GM18502 (cell line): ENCODE measurements around the gene RNF6.
"Not testable (repeated sequence)": the region's sequence is repeated elsewhere in the genome, so short reads cannot be mapped to it uniquely, and the experiment has no call there.

Source experiments
- ATAC-seq: cut with Tn5 transposase; IDR thresholded peaks from one replicate; pipeline ENCODE4 v1.9.1; 2021; ENCODE audit warnings: mild to moderate bottlenecking; ENCODE audit not compliant: unreplicated experiment, poor library complexity

Gene RNF6

DNA sequence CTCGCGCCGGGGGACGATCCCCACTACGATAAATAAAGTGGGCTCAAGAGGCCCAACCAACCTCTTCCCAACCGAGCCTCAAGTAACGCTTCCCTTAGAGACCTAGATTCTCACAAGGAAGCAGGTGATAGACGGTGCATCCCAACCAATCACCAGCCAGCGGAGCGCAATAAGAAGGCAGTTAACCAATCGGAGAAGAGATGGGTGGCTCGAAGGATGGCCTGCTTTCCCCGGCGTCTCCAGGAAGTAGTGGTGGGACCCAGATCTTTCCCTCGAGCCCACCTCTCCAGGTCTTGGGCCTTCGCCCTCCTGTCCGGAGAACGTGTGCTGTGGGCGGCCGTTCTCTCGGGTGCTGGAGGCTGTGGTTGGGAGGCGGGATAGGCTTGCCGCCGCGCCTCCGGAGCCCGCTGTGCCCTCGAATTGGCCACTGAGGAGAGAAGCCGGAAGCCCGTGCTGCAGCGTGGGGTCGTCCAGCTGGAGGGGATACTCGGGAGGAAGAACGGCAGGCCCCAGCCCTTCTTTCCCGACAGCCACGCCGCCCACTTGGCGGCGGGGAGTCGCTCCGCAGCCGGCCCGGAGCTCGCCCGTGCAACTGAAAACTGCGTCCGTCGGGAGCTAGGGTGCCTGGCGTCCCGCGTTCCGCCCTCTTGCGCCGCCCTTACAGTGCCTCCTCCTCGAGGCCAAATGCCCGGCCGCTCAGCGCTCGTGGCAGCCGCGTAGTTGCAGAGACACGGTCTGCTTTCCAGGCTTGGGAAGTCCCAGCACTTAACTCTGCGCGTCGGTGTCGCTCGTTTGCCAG lies at the start of gene RNF6:
TSS of gene RNF6 (minus strand) at position 594 of the 799 bp plus-strand sequence. CDS start 2,665 bp downstream, outside the sequence.
- peak; percentile 95 for ATAC-seq

DNA sequence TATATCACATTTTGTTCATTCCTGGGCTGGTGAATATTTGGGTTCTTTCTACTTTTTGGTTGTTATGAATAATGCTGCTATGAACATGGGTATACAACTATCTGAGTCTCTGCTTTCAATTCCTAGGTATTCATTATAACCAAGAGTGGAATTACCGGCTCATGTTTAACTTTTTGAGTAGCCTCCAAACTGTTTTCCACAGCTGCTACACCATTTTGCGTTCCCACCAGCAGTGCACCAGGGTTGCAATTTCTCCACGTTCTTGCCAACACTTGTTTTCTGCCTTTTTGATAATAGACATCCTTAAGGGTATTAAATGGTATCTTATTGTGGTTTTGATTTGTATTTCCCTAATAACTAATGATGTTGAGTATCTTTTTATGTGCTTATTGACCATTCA lies 48.6 kb upstream of the RNF6 start:
- no peak for ATAC-seq

DNA sequence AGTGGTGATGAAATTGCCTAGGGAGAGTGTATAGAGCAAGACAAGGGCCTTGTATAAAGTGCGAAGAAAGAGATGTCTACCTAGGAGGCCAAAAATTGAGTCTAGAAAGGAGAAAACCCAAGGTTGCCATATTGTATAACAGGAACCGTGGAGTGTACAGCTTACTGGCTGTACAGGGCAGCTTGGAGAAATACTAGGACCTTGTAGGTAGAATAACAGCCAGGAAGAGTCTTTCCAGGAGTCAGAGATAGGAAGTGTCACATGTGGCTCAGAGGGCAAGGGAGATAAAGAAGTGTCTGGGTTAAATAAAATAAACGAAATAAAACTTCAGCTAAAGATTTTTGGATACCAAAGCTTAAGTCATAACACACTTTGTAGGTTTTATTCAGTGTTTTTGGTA lies 44.2 kb upstream of the RNF6 start:
- no peak for ATAC-seq

DNA sequence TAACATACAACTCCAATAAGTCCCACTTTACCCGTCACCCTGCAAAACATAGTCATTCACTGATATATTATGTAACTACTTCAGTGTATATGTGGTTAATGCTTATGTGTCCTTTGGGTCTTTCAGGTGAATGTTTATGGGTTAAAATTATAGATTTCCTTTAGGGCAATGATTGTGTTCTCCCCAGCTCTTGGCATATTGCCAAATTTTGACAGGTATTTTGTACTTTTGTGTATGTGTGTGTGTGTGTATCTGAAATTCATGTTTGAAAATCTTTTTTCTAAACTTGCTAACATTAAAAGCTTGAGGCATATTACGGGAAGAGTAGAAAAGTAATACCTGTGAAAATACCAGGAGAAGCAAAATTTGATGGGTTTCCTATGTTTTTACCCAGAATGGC lies 40.0 kb upstream of the RNF6 start:
- ATAC-seq = no peak

DNA sequence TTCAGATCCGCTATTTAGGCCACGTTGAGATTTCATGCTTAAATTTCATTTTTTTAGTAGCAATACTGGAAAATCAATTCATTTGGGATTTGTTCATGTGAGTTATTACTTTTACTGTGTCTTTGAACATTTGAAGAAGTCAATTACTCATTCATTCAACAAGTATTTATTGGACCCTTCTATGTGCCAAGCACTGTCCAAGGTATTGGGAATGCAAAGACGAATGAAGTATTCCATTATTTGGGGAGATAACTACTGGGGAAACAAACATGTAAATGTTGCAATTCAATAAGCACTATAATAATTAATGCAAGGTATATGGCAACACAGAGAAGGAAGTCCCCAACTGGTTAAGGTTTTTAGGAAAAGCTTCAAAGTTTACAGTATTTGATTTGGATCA lies 37.5 kb upstream of the RNF6 start:
- no peak for ATAC-seq

DNA sequence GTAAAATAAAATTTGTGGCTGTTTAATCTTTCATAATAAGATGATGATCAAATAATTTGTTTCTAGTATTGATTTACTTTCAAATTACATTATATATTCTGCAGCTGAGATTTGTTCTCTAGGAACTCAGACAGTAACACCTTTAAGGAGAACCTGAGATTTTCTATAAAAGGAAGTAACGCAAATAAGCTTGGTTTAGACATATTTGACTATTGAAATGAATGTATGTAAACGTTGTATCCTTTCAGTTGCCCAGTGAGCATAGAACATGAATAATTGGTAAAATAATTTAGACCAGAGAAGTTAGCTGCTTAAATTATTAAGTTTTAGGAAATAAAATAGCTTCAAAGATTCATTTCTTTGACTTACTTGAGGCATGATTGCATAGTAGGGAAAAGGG lies 34.9 kb upstream of the RNF6 start:
- no peak for ATAC-seq

DNA sequence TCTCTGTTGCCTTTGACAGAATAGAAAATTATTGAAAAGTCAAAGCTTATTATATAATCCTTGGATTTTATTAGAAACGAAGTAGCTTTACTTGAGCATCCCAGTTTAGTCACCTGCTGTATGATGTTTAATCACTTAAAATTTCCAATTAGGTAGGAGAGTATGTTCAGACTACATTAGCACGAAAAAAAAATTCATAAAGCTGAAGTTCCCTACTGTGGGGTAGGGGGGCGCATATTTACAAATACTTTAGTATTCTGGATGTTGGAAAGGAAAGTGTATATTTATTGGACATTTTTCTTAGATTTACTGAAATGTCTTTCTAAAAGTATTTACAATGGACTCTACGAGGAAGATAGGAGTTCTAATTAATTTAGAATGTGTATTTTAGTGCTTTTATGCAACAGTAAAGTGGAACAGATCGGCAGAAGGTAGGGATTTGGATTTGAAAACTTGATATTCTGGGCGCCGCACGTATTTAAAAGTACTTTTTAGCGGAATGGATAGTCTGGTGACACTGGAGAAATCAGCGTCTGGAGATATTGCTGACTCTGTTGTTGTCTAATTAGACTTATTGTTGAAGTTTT lies 33.7 kb upstream of the RNF6 start:
- ATAC-seq = no peak

DNA sequence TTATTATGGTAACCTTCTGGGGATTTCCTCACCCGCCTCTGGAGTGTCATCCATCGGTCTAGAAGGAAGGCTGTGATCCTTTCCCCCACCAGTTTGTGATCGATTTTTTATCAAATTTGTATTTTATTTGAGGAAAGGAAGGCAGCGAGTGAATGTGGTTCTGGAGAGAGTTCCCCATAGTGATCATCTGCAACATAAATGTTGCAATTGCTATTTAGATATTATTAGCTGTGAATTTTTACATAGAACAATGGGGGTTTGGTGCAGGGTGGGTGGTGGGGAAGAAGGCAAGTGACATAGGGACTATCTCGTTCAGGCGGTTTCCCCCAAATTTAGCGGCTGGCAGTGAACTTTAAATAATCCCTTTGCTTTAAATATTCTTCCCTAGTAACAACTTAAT lies 33.0 kb upstream of the RNF6 start:
- no peak for ATAC-seq

DNA sequence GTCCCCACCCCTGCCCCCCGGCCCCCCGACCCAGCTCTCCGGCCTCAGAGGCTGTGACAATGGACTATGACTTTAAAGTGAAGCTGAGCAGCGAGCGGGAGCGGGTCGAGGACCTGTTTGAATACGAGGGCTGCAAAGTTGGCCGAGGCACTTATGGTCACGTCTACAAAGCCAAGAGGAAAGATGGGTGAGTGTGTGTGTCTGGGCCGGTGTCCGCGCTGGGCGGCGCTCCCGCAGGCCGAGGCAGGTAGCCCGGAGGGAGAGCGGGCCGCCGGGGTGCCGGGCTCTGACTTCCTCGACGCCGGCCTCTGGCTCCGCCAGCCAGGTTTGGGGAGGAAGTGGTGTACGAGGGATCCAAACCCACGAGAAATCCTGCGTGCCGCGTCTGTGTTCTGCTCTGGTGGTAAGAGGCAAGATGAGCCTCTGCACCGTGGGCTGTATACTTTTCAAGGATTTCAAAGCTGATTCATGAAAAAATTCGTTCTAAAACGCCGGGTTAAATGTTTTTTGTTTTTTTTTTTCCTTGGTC lies 32.5 kb upstream of the RNF6 start:
- peak; percentile 34 for ATAC-seq

DNA sequence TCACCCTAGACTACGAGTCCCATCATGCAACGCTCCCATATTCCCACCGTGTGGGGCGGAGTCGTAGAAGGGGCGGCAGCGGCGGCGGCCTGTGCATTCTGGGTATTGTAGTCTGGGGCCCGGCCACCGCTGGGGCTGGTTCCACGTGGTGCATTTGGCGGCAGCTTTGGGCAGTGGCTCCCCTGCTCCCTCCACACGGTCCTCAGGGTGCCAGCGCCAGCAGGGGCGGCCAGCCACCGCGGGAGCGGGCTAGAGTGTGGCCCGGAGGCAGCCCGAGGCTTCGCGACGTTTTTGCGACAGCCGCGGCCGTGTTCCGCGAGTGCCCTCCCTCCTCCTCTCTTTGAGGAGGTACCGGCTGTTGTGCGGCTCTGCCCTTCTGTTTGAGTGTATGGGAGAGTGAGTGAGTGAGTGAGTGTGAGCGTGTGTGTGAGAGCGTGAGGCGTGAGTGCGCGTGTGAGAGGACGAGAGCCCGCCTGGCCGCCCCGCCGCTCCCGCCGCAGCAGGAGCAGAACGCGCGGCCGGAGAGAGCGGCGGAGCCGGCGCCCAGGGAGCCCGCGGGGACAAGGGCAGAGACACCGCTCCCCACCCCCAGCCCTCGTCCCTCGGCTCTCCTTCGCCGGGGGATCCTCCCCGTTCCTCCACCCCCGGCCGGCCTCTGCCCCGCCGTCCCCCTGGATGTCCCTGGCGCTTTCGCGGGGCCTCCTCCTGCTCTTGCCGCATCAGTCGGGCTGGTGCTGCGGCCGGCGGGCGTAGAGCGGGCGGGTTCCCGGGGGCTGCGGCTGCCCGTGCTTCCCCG lies 31.9 kb upstream of the RNF6 start, which contains the start of gene CDK8:
TSS of gene CDK8 (plus strand) at position 343 of the 796 bp plus-strand sequence. CDS start 513 bp downstream, outside the sequence.
- peak; percentile 87 for ATAC-seq

DNA sequence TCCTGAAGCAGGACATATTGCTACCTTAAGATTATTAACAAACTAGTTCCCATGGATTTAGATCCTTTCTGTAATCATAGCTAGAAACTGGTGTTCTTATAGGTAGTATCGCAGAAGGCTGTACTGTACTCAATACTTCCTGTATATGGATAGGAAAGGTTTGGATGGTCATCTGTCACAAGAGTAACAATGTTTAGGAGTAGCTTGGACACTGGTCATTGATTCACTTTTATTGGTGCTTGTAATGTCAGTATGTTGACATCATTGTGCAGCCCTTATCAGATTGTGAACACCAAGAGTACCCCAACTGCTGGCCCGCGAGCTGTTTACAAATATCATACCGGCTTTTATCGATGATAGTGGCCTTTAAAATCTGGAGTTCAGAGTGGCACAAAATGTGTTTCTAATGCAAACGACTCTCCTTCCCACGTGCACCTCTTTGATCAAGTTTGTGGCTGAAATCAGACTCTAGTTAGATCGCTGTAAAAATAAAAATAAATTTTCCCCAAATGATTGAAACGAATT lies 31.2 kb upstream of the RNF6 start:
- no peak for ATAC-seq

DNA sequence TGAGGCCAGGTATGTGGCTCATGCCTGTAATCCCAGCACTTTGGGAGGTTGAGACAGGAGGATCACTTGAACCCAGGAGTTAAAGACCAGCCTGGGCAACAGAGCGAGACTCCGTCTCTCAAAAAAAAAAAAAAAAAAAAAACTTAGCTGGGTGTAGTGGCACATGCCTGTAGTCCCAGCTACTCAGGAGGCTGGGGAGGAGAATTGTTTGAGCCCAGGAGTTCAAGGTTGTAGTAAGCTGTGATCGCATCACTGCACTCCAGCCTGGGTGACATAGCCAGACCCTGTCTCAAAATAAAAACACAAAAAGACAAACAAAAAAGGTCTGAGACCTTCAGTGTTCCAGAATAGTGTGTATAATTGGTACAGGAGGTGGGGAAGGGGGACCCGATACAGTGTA lies 29.9 kb upstream of the RNF6 start:
- not testable (repeated sequence) for ATAC-seq

DNA sequence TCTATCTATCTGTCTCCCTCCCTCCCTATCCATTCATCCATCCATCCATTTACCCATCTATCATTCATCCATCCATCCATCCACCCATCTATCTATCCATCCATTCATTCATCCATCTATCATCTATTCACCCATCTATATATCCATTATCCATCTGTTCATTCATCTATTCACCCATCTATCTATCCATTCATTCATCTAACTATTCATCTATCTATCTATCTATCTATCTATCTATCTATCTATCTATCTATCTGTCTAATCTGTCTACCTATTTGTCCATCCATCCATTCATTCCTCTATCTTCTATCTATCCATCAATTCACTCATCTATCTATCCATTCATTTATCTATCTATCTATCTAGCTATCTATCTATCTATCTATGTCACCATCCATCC lies 27.4 kb upstream of the RNF6 start:
- no peak for ATAC-seq

DNA sequence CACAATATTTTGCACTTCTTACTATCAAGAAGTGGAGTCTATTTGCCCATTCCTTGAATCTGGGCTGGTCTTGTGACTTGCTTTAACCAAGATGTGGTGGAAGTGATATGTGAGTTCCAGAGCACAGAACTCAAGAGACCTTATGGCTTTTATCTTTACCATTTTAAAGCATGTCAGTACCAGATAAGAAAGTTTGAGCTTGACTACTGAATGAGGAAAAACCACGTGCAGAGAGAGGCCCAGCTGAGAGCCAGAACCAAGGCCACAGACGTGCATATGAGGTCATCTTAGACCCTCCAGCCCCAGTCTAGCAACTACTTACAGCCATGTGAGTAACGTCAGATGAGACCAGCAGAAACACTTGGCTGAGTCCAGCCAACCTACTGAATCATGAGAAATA lies 25.5 kb upstream of the RNF6 start:
- ATAC-seq = no peak

DNA sequence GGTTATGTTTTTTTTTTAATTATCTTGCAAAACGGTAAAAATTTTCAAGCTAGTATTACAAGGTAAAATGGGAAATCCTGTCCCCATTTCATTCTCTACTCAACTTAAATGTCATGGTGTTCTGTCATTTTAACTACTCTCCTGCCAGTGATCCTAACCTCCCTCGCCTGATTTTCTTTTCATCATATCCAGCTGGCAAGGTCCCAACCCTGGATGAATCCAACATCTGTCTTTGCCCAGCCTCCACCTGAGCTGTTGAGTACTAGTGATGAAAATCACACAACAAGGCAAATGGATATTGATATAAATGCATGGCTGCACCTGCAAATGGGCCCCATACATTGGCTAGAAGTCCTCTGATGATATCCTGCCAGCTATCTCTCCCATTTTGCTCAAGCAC lies 24.9 kb upstream of the RNF6 start:
- no peak for ATAC-seq

DNA sequence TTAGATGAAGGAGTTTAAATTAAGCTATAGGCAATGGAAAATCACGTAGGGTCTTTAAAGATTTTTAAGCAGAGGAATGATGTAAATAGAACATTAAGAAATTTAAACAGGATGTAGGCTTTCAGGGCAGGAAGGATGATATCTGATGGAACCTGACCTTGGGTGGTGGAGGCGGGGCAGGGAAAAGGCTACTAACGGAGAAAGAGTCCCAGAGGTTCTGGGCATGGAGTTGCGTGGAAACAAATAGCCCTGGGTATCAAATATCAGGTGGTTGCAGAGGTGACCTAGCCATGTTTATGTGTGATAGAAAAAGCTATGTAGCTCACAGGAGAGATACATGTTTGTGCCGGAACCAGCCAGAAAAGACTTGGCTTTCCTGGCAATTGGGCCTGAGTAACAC lies 24.0 kb upstream of the RNF6 start:
- ATAC-seq = no peak

DNA sequence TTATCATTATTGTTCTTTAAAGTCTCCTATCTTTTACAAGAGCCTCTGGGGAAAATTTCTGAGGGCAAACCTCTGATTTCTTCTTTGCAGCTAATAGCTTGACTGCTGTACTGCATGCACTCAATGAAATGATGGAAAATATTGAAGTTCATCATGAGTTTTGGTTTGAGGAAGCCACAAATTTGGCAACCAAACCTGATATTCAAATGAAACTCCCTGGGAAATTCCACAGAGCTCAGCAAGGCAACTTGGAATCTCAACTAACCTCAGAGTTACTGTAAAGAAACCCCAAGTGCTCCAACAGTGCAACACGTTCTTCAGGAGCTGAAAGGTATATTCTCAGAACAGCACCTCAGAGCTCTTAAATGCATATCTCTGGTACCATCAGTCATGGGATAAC lies 14.2 kb upstream of the RNF6 start:
- no peak for ATAC-seq

DNA sequence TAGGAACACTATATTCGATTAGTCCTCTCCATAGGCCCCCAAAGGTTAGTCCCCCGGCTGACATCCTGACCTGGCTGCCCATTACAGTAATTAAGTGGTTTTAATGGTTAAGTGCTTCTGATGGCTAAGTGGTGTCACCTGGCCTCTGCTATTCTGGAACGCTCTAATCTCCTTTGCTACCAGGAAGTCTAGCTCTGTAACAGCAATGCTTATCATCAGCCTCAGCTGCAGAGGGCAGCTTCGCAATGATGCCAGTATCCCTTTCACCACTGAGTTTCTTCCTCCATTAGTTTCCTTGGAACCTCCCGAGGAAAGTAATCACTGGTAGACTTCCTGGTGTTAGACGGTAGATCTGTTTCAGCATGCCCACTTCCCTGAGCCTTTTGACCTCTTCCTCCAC lies 8.6 kb upstream of the RNF6 start:
- no peak for ATAC-seq

DNA sequence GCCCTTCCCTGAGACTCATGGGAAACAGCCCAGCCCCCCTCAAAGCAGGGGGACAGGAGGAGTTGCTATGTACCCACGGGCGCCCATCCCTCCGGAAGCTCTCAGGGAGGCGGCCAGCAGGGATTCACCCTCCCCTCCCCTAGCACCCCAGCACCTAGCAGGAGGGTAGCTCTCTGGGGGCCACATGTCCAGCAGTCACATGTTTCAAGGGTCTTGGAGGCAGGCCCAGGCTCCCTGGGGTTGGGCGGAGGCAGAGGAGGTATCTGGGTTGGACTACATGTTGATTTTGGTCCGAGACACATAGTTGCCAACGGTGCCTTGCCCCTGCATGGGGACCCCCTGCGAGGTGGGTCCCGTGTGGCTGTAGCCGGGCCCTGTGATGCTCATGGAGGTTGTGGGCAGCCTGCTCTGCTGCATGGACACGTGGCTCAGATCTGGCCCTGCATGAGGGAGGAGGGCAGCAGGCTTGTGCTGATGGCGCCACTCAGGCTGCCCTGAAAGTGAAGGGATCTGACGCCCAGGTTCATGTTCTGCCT lies 7.0 kb upstream of the RNF6 start:
- ATAC-seq = no peak

DNA sequence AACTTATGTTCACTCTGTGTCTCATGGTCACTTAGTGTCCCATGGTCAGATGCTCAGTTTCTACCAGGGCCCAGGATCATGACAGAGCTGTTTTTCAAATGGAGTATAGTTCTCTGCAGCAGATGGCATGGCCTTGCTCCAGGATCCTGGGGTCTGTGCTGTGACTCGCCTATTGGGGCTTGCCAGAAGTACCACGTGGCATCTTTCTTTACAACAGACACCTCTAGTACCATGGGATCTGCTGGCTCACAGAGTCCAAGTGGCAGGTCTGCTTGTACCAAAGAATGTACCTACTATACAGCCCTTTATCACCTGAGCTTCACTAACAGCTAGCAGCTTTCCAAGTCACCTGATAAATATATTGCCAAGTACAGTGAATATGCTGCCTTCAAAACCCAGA lies 6.0 kb upstream of the RNF6 start:
- no peak for ATAC-seq
